Activated CD4-positive, alpha-beta T cell treated with anti-CD3 and anti-CD28 coated beads, Interleukin-2, amount 50 U/mL, for 16 hours (primary cell): ENCODE data around the gene WDR91.
"Not testable (repeated sequence)": the region's sequence is repeated elsewhere in the genome, so short reads cannot be mapped to it uniquely, and the experiment has no call there.

Source experiments
- DNase-seq: peaks from one replicate; pipeline ENCODE4 v3.0.0-alpha.2; 2020

WDR91 gene

GRCh38 chr7:135233570-135233969 lies 22.2 kb upstream of the WDR91 start, which contains the start of gene STRA8:
STRA8 (plus strand) TSS chr7:135233838; CDS start chr7:135240525, 6,687 bp downstream.
- DNase-seq, result no peak

- no peak for DNase-seq
These were observed 21.4 kb upstream of the WDR91 start for GRCh38 chr7:135232720-135233119.

- no peak for DNase-seq
These were observed 20.8 kb upstream of the WDR91 start for GRCh38 chr7:135232087-135232486.

- no peak for DNase-seq
These were observed 20.4 kb upstream of the WDR91 start for GRCh38 chr7:135231686-135232085.

GRCh38 chr7:135224027-135224426 lies 12.7 kb upstream of the WDR91 start:
- DNase-seq, result no peak

GRCh38 chr7:135217645-135218509 lies 6.6 kb upstream of the WDR91 start:
- no peak for DNase-seq

- no peak for DNase-seq
These were observed 4.4 kb upstream of the WDR91 start for GRCh38 chr7:135215698-135216097.

GRCh38 chr7:135215180-135215579 lies 3.9 kb upstream of the WDR91 start:
- DNase-seq, result no peak

- no peak for DNase-seq
These were observed 2.5 kb upstream of the WDR91 start for GRCh38 chr7:135213831-135214230.

- DNase-seq, result not testable (repeated sequence)
These were observed 790 bp upstream of the WDR91 start for GRCh38 chr7:135211946-135212685.

- DNase-seq, result peak; percentile 9
These were observed 493 bp downstream of the WDR91 start for GRCh38 chr7:135210888-135211178.

GRCh38 chr7:135209225-135209834 lies 2.0 kb downstream of the WDR91 start:
- DNase-seq, result no peak

GRCh38 chr7:135208102-135208793 lies 3.1 kb downstream of the WDR91 start:
- no peak for DNase-seq

- no peak for DNase-seq
These were observed 3.8 kb downstream of the WDR91 start for GRCh38 chr7:135207406-135208101.

GRCh38 chr7:135206941-135207391 lies 4.4 kb downstream of the WDR91 start:
- DNase-seq, result peak; percentile 65

- no peak for DNase-seq
These were observed 5.5 kb downstream of the WDR91 start for GRCh38 chr7:135205850-135206249.

GRCh38 chr7:135204876-135205275 lies 6.5 kb downstream of the WDR91 start:
- no peak for DNase-seq

GRCh38 chr7:135204341-135204749 lies 7.0 kb downstream of the WDR91 start:
- DNase-seq, result no peak

- DNase-seq, result no peak
These were observed 10.0 kb downstream of the WDR91 start for GRCh38 chr7:135201350-135201749.

- DNase-seq, result no peak
These were observed 10.4 kb downstream of the WDR91 start for GRCh38 chr7:135200821-135201331.

GRCh38 chr7:135199439-135199838 lies 11.9 kb downstream of the WDR91 start:
- no peak for DNase-seq
